CD14-positive monocyte (primary cell): ENCODE results near the gene MFGE8. TPM values are rescaled to one million over a fixed set of nuclear protein-coding genes. Genes with fewer than 3 reads are reported as not detected.

Experiments
- DNase-seq, 3 donors: peaks; one replicate each; pipeline ENCODE4 v3.0.0-alpha.2; 2011 to 2022
- H2AFZ ChIP-seq: 2 replicates; pipeline ENCODE4 v1.6.0; 2012; ENCODE audit warnings: mild to moderate bottlenecking, low read depth, low read length, inconsistent platforms; ENCODE audit not compliant: insufficient read depth, poor library complexity, severe bottlenecking
- H3K27ac ChIP-seq, 2 donors: 1 replicate in 1 of 2; 2 replicates in 1 of 2; pipeline ENCODE4 v1.5.1; 2012 to 2013; ENCODE audit warnings: low read length in 2 of 2, control low read depth in 1 of 2, inconsistent platforms in 1 of 2, low read depth in 1 of 2, mild to moderate bottlenecking in 1 of 2
- H3K27me3 ChIP-seq, 2 donors: one replicate each; pipeline versions ENCODE4 v1.6.0 to v1.6.1; 2011 to 2013; ENCODE audit warnings: low read length in 2 of 2; ENCODE audit not compliant: control insufficient read depth in 2 of 2, insufficient read depth in 2 of 2
- H3K36me3 ChIP-seq, 2 donors: replicated peaks in 1 of 2; 1 replicate in 1 of 2; 2 replicates in 1 of 2; pipeline versions ENCODE4 v1.5.1 to v1.6.1; 2012 to 2013; ENCODE audit warnings: low read length in 2 of 2, control low read depth in 1 of 2, inconsistent platforms in 1 of 2, mild to moderate bottlenecking in 1 of 2; ENCODE audit not compliant: insufficient read depth in 2 of 2, control insufficient read depth in 1 of 2
- H3K4me1 ChIP-seq, 2 donors: 1 replicate in 1 of 2; 2 replicates in 1 of 2; pipeline versions ENCODE4 v1.5.1 to v1.6.1; 2012 to 2013; ENCODE audit warnings: low read length in 2 of 2, control low read depth in 1 of 2, inconsistent platforms in 1 of 2, mild to moderate bottlenecking in 1 of 2, moderate library complexity in 1 of 2; ENCODE audit not compliant: insufficient read depth in 2 of 2, control insufficient read depth in 1 of 2
- H3K4me2 ChIP-seq: replicated peaks from 2 replicates; pipeline ENCODE3; 2012; ENCODE audit warnings: low read length, moderate library complexity, mild to moderate bottlenecking; ENCODE audit not compliant: poor library complexity, severe bottlenecking; ENCODE audit errors: extremely low read depth
- H3K4me3 ChIP-seq, 3 experiments: fragments of 200-600 bp in 1 of 3; sonication (generic) in 1 of 3; replicated peaks in 1 of 3; 1 replicate in 2 of 3; 2 replicates in 1 of 3; pipeline ENCODE4 v1.5.1; 2011 to 2013; ENCODE audit warnings: low read length in 3 of 3, mild to moderate bottlenecking in 3 of 3, control low read depth in 2 of 3, low read depth in 2 of 3, inconsistent platforms in 1 of 3, moderate library complexity in 1 of 3
- H3K79me2 ChIP-seq: 2 replicates; pipeline ENCODE4 v1.6.0; 2012; ENCODE audit warnings: mild to moderate bottlenecking, control low read depth, inconsistent platforms, low read length, moderate library complexity; ENCODE audit not compliant: insufficient read depth
- H3K9ac ChIP-seq: 2 replicates; pipeline ENCODE4 v1.6.0; 2017; ENCODE audit warnings: low read length, mild to moderate bottlenecking; ENCODE audit not compliant: insufficient read depth, poor library complexity, severe bottlenecking
- H3K9me3 ChIP-seq, 2 donors: replicated peaks in 1 of 2; 1 replicate in 1 of 2; 2 replicates in 1 of 2; pipeline versions ENCODE4 v1.5.1 to v1.6.1; 2012 to 2013; ENCODE audit warnings: low read length in 2 of 2, control low read depth in 1 of 2; ENCODE audit not compliant: control insufficient read depth in 1 of 2, insufficient read depth in 1 of 2
- H4K20me1 ChIP-seq: 2 replicates; pipeline ENCODE4 v1.6.0; 2012; ENCODE audit warnings: mild to moderate bottlenecking, low read length, control low read depth, moderate library complexity; ENCODE audit not compliant: insufficient read depth
- H3K27ac Mint-ChIP-seq, 7 donors: one replicate each; pipeline ENCODE4 v1.8.0; 2020; ENCODE audit warnings: mild to moderate bottlenecking in 7 of 7, mixed read lengths in 7 of 7, moderate library complexity in 6 of 7, inconsistent platforms in 2 of 7
- H3K27me3 Mint-ChIP-seq, 3 donors: one replicate each; pipeline ENCODE4 v1.8.0; 2021 to 2022; ENCODE audit warnings: low read depth in 3 of 3, mild to moderate bottlenecking in 3 of 3, mixed read lengths in 3 of 3, moderate library complexity in 3 of 3, inconsistent platforms in 1 of 3
- H3K36me3 Mint-ChIP-seq, 2 donors: one replicate each; pipeline ENCODE4 v1.8.0; 2020; ENCODE audit warnings: mixed read lengths in 2 of 2, inconsistent platforms in 1 of 2, mild to moderate bottlenecking in 1 of 2
- H3K4me1 Mint-ChIP-seq: one replicate; pipeline ENCODE4 v1.8.0; 2020; ENCODE audit warnings: mild to moderate bottlenecking, mixed read lengths
- H3K4me3 Mint-ChIP-seq, 2 donors: one replicate each; pipeline ENCODE4 v1.8.0; 2020; ENCODE audit warnings: mild to moderate bottlenecking in 2 of 2, mixed read lengths in 2 of 2, moderate library complexity in 1 of 2
- H3K9me3 Mint-ChIP-seq, 7 donors: one replicate each; pipeline ENCODE4 v1.8.0; 2020 to 2022; ENCODE audit warnings: mixed read lengths in 7 of 7, mild to moderate bottlenecking in 6 of 7, moderate library complexity in 6 of 7, inconsistent platforms in 2 of 7
- CTCF ChIP-seq: fragments of 200-600 bp; IDR thresholded peaks from one replicate; pipeline ENCODE4 v1.8.0; 2022; ENCODE audit warnings: antibody characterized with exemption, mild to moderate bottlenecking
- WGBS: methylation state at CpG from one replicate; pipeline ENCODE4 v1.1.5; 2013; ENCODE audit warnings: missing lambda C conversion rate; ENCODE audit not compliant: insufficient coverage; 5-methylcytosine and 5-hydroxymethylcytosine counted together
- intact Hi-C, 2 donors: fragments of 100-400 bp; cut with micrococcal nuclease; formaldehyde crosslinking; loops; one replicate each; pipeline versions ENCODE4 v1.15.0 to v1.15.1; 2023
- polyA plus RNA-seq, 3 donors: library from polyadenylated mRNA; depleted of rRNA in 1 of 3; unstranded in 2 of 3; stranded (reverse) in 1 of 3; fragments of 300-500 nt in 2 of 3; fragments of >200 nt in 1 of 3; fragmentation: Illumina TruSeq in 2 of 3; gene quantifications; 1 replicate in 2 of 3; 2 replicates in 1 of 3; pipeline ENCODE4 v1.2.3, GENCODE V29; 2012 to 2021

The MFGE8 gene
- polyA plus RNA-seq, 3 donors: 2.7 TPM; not detected in 2

- H3K4me2 ChIP-seq: no peak overlapping the region
- intact Hi-C loops: no loop called here
Observed at GRCh38 chr15:88874684-88875083, 38.5 kb downstream of the MFGE8 start.

GRCh38 chr15:88874275-88874674, 38.9 kb downstream of the MFGE8 start:
- no peaks in the 10 kb centered on the region for H3K9me3 Mint-ChIP-seq
- peaks cover 3% of the 10 kb centered on the region in 3 donors for H3K27me3 Mint-ChIP-seq
- H3K36me3 Mint-ChIP-seq: no peaks in the 10 kb centered on the region
- no peak for DNase-seq
- Histone ChIP-seq H3K27me3 (no peaks in the 10 kb centered on the region), H3K79me2 (no peaks in the 10 kb centered on the region), H3K4me3 (no peak overlapping the region), H3K9me3 (no peaks in the 10 kb centered on the region), H3K4me1 (no peaks in the 10 kb centered on the region), H3K9ac (no peak overlapping the region), H4K20me1 (no peaks in the 10 kb centered on the region), H3K27ac (no peak overlapping the region), H2AFZ (no peak overlapping the region), H3K36me3 (no peaks in the 10 kb centered on the region), H3K4me2 (no peak overlapping the region)
- H3K4me1 Mint-ChIP-seq: no peaks in the 10 kb centered on the region
- intact Hi-C loops: no loop called here
- WGBS: 90% methylated on average over 10 of the region's 15 CpGs
- H3K4me3 Mint-ChIP-seq: no peak overlapping the region
- H3K27ac Mint-ChIP-seq: no peak overlapping the region
- no peak for TF ChIP-seq CTCF

More at GRCh38 chr15:88874684-88875083, 38.5 kb downstream of the MFGE8 start:
- H3K36me3 ChIP-seq: no peaks in the 10 kb centered on the region
- H3K27me3 Mint-ChIP-seq: peaks cover under 1 to 3% (median 3%) of the 10 kb centered on the region in 3 donors
- no peaks in the 10 kb centered on the region for H4K20me1 ChIP-seq
- no peak overlapping the region for H3K27ac Mint-ChIP-seq
- no peaks in the 10 kb centered on the region for H3K9me3 Mint-ChIP-seq
- no peaks in the 10 kb centered on the region for H3K27me3 ChIP-seq
- no peaks in the 10 kb centered on the region for H3K4me1 ChIP-seq
- no peak overlapping the region for H3K9ac ChIP-seq
- H3K9me3 ChIP-seq: no peaks in the 10 kb centered on the region
- no peaks in the 10 kb centered on the region for H3K36me3 Mint-ChIP-seq
- H3K79me2 ChIP-seq: no peaks in the 10 kb centered on the region
- no peak overlapping the region for H3K27ac ChIP-seq
- WGBS: 38% methylated on average over 1 of the region's 6 CpGs
- DNase-seq: no peak
- no peak overlapping the region for H2AFZ ChIP-seq
- no peaks in the 10 kb centered on the region for H3K4me1 Mint-ChIP-seq
- H3K4me3 ChIP-seq: no peak overlapping the region
- TF ChIP-seq CTCF: no peak
- no peak overlapping the region for H3K4me3 Mint-ChIP-seq
